Measurements from ENCODE around the gene TASL. TPM values are rescaled to one million over a fixed set of nuclear protein-coding genes. Genes with fewer than 3 reads are reported as not detected.

TASL gene
- total and polyA plus RNA-seq, 2 donors (not counting 3 experiments of a cell fraction or from before 2014, with no cell fraction given) = not detected

- no peak overlapping the region for H3K27ac ChIP-seq (ENCODE audit: insufficient read depth, low read depth, low read length)
- H3K27me3 ChIP-seq (ENCODE audit: control insufficient read depth in 2 of 2, insufficient read depth in 2 of 2, low read length in 2 of 2) = no peaks in the 10 kb centered on the region
- ChIA-PET CTCF (no interaction called here), POLR2A (no interaction called here)
- no TSS peak for BruUV-seq (replicated peaks)
- H2AFZ ChIP-seq (ENCODE audit: low read depth, low read length) = no peak overlapping the region
- TF ChIP-seq, protein P1, sequence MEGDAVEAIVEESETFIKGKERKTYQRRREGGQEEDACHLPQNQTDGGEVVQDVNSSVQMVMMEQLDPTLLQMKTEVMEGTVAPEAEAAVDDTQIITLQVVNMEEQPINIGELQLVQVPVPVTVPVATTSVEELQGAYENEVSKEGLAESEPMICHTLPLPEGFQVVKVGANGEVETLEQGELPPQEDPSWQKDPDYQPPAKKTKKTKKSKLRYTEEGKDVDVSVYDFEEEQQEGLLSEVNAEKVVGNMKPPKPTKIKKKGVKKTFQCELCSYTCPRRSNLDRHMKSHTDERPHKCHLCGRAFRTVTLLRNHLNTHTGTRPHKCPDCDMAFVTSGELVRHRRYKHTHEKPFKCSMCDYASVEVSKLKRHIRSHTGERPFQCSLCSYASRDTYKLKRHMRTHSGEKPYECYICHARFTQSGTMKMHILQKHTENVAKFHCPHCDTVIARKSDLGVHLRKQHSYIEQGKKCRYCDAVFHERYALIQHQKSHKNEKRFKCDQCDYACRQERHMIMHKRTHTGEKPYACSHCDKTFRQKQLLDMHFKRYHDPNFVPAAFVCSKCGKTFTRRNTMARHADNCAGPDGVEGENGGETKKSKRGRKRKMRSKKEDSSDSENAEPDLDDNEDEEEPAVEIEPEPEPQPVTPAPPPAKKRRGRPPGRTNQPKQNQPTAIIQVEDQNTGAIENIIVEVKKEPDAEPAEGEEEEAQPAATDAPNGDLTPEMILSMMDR (IDR thresholded peaks at IDR 0.05; ENCODE audit: extremely low read depth in 1 of 2, insufficient read depth in 1 of 2, low read depth in 1 of 2, low read length in 2 of 2) = no peak
- no peak for TF ChIP-seq POLR2AphosphoS5 (IDR thresholded peaks at IDR 0.05; ENCODE audit: insufficient read depth, low read depth, low read length)
- no peak for TF ChIP-seq POLR2A (IDR thresholded peaks at IDR 0.05; ENCODE audit: low read depth, low read length)
- no peak for TF ChIP-seq MYC (IDR thresholded peaks at IDR 0.05; ENCODE audit: low read depth, low read length)
- TF ChIP-seq EZH2 (IDR thresholded peaks at IDR 0.05; ENCODE audit: borderline replicate concordance, low read depth, low read length, severe bottlenecking) = no peak
- no peak for TF ChIP-seq FOS (IDR thresholded peaks at IDR 0.05; ENCODE audit: borderline replicate concordance, insufficient read depth, low read length)
- no peak for TF ChIP-seq MAX (IDR thresholded peaks at IDR 0.05; ENCODE audit: insufficient read depth, insufficient read length)
- TF ChIP-seq JUN (IDR thresholded peaks at IDR 0.05; ENCODE audit: borderline replicate concordance, insufficient read depth, insufficient read length, low read depth) = no peak
- TF ChIP-seq GATA2 (IDR thresholded peaks at IDR 0.05; ENCODE audit: insufficient read depth, insufficient read length, low read depth, low read length) = no peak
- no peak for FAIRE-seq
- no peaks in the 10 kb centered on the region for H3K9me3 ChIP-seq (replicated peaks; ENCODE audit: control insufficient read depth, insufficient read depth, low read length)
- intact Hi-C loops (cut with micrococcal nuclease) = no loop called here
- H3K79me2 ChIP-seq (ENCODE audit: control insufficient read depth, insufficient read depth, low read length) = no peaks in the 10 kb centered on the region
- H3K4me3 ChIP-seq (replicated peaks in 1 of 3; ENCODE audit: insufficient read depth in 1 of 3, low read depth in 1 of 3, low read length in 3 of 3) = no peak overlapping the region
- H3K4me2 ChIP-seq (ENCODE audit: insufficient read depth, low read length) = no peak overlapping the region
- dilution Hi-C loops (cut with MboI; ENCODE audit: extremely low pct_ligation_motif_present, low sequenced_read_pairs) = no loop called here
- DNase-seq (ENCODE audit: low read depth, low spot score) = no peak
- no peaks in the 10 kb centered on the region for H3K36me3 ChIP-seq (ENCODE audit: control insufficient read depth in 2 of 2, extremely low read depth in 1 of 2, insufficient read depth in 2 of 2, low read length in 2 of 2)
- H4K20me1 ChIP-seq (replicated peaks; ENCODE audit: control insufficient read depth, extremely low read depth, insufficient read depth, low read length) = no peaks in the 10 kb centered on the region
- H3K4me1 ChIP-seq (ENCODE audit: control insufficient read depth, extremely low read depth, insufficient read depth, low read length) = no peaks in the 10 kb centered on the region
- H3K9me1 ChIP-seq (replicated peaks; ENCODE audit: control insufficient read depth, extremely low read depth, insufficient read depth, low read length) = no peaks in the 10 kb centered on the region
- no peak overlapping the region for H3K9ac ChIP-seq (replicated peaks; ENCODE audit: extremely low read depth, insufficient read depth, low read length)
Observed at GRCh38 chrX:30521440-30522182, 56.0 kb downstream of the TASL start.

Data from endothelial cell of umbilical vein (primary cell).